Left lung (tissue), 14 donors: ENCODE results near the gene PITPNM3. TPM values are rescaled to one million over a fixed set of nuclear protein-coding genes. Genes with fewer than 3 reads are reported as not detected.

Source experiments
- ATAC-seq: fragments of 200-7000 bp; cut with Tn5 transposase; one replicate; pipeline ENCODE4 v1.9.1; 2020; ENCODE audit warnings: moderate library complexity
- DNase-seq, 4 donors: peaks; one replicate each; pipeline ENCODE4 v3.0.0-alpha.2; 2013 to 2020
- H3K27ac ChIP-seq, 2 donors: fragments of 200-600 bp; sonication (generic) in 1 of 2; one replicate each; pipeline versions ENCODE4 v1.5.0 to v1.8.0; 2020 to 2021
- H3K27me3 ChIP-seq, 2 donors: fragments of 200-600 bp; sonication (generic) in 1 of 2; one replicate each; pipeline versions ENCODE4 v1.5.0 to v1.8.0; 2020 to 2021
- H3K36me3 ChIP-seq, 2 donors: fragments of 200-600 bp; sonication (generic) in 1 of 2; one replicate each; pipeline versions ENCODE4 v1.5.0 to v1.8.0; 2020 to 2021
- H3K4me1 ChIP-seq, 2 donors: fragments of 200-600 bp; one replicate each; pipeline ENCODE4 v1.8.0; 2021
- H3K4me3 ChIP-seq, 2 donors: fragments of 200-600 bp; sonication (generic) in 1 of 2; one replicate each; pipeline versions ENCODE4 v1.5.0 to v1.8.0; 2020 to 2021; ENCODE audit warnings: mild to moderate bottlenecking in 1 of 2
- H3K9me3 ChIP-seq, 2 donors: fragments of 200-600 bp; sonication (generic) in 1 of 2; one replicate each; pipeline versions ENCODE4 v1.5.0 to v1.8.0; 2020 to 2021
- CTCF ChIP-seq, 2 donors: fragments of 200-600 bp; sonication (generic) in 1 of 2; IDR thresholded peaks; one replicate each; pipeline versions ENCODE4 v1.5.0 to v1.8.0; 2021; ENCODE audit warnings: antibody characterized with exemption in 2 of 2
- intact Hi-C, 2 donors: fragments of 100-400 bp; cut with DNase I; formaldehyde crosslinking; loops; one replicate each; pipeline versions ENCODE4 v1.11.2 to v1.14.2; 2022
- long read RNA-seq, 12 donors: library from polyadenylated mRNA in 2 of 12; unstranded in 2 of 12; transcript quantifications; one replicate each; pipeline ENCODE4 v2.0.0 and lab custom pipeline, GENCODE V29; 2019 to 2026
- polyA plus RNA-seq, 6 donors: library from polyadenylated mRNA; unstranded; fragments of 120-200 nt; gene quantifications; one replicate each; pipeline ENCODE4 v1.2.1, GENCODE V29; 2013; ENCODE audit not compliant: insufficient read length in 6 of 6
- total RNA-seq, 2 donors: library from RNA; stranded (reverse); fragmentation: NEBNext Ultra II Directional; extraction: Animal tissue kit (Norgen Biotek cat#: 25700); gene quantifications; one replicate each; pipeline ENCODE4 v1.2.1, GENCODE V29; 2021
- donor health status: DM: no; HTN: yes; CAD: no.
- donor health status: DM: no; HTN: no; CAD: no.

PITPNM3 gene
- total RNA-seq, result 10 to 100 TPM; 12.3 to 13.8 TPM
- 1 to 10 TPM; 3.6 to 6.3 (median 5.5) TPM for polyA plus RNA-seq
- long read RNA-seq, donor 1, result 0 reads
- long read RNA-seq, donor 2, full-length matches to known transcripts, result 1 of 1 reads
- long read RNA-seq, donor 2, partial matches to known transcripts, result 0 of 1 reads
- long read RNA-seq, donor 2, other reads (novel, unspliced or antisense), result 0 of 1 reads
- long read RNA-seq, donor 3, full-length matches to known transcripts, result 2 of 2 reads
- long read RNA-seq, donor 3, partial matches to known transcripts, result 0 of 2 reads
- long read RNA-seq, donor 3, other reads (novel, unspliced or antisense), result 0 of 2 reads
- long read RNA-seq, donor 4, result 0 reads
- long read RNA-seq, donor 5, result 0 reads
- long read RNA-seq, donor 6, result 0 reads
- long read RNA-seq, donor 7, result 0 reads
- long read RNA-seq, donor 8, result 0 reads
- long read RNA-seq, donor 9, result 0 reads
- long read RNA-seq, donor 10, partial matches to known transcripts, result 0 of 1 reads
- long read RNA-seq, donor 10, other reads (novel, unspliced or antisense), result 1 of 1 reads
- long read RNA-seq, donor 11, result 0 reads
- long read RNA-seq, donor 12, full-length matches to known transcripts, result 1 of 1 reads
- long read RNA-seq, donor 12, partial matches to known transcripts, result 0 of 1 reads
- long read RNA-seq, donor 12, other reads (novel, unspliced or antisense), result 0 of 1 reads

DNA sequence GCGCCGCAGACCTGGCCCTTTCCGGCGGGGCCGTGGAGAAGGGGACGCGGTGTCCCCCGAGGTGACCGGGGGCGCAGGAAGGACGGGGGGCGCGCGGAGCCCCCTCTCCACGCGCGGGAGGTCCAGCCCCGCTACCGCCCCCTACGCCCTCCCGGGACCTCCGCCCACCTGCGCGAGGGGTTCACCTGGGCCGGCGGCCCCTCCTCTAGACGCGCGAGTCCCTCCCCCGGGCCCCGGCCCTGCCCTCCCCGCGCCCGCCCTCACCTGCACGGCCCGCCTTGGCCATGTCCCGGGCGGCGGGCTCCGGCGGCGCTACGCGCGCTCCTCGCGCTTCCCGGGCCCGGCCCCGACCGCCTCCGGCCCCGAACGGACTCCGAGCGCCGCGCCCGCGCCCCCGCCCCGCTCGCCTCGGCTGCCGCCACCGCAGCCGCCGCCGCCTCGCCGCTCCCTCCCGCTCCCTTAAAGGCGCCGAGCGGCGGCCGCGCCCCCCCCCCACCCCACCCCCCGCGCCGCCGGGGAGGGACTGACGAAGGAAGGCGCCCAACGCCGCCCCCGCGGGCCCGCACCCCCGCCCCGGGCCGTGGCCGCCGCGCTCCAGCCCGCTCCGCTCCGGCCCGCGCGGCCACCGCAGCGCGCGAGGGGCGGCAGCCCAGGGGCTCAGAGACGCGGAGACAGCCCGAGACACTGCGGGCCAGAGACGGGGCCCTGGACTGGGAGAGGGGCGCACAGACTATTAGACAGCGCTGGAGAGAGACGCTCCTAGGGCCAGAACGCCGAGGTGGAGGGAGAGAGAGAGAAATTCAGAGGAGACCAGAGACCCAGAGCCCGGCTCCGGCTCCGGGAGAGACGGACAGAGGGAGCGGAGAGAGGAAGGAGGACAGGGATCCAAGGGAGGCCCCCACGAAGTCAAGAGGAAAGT is at the start of gene PITPNM3:
Gene PITPNM3 (minus strand): TSS at position 435 of the 919 bp plus-strand sequence. CDS start 149 bp downstream, at position 286.
- peaks cover 4 to 22% of the 10 kb centered on the region in 2 donors for H3K4me1 ChIP-seq
- H3K27me3 ChIP-seq, result peaks cover 15 to 54% of the 10 kb centered on the region in 2 donors
- H3K4me3 ChIP-seq, result peak within 1 kb of the TSS; percentile 49 to 51
- H3K27ac ChIP-seq, result peak within 1 kb of the TSS; percentile 61 to 62
- intact Hi-C loops, result no loop called here
- H3K36me3 ChIP-seq, result no peaks in the 10 kb centered on the region
- TF ChIP-seq CTCF (IDR thresholded peaks at IDR 0.05), result no peak
- ATAC-seq (peak; percentile 52), DNase-seq (peak in 3 of 4 donors; percentile 41 to 86 (median 42))
- no peaks in the 10 kb centered on the region for H3K9me3 ChIP-seq

- peaks cover 5 to 7% of the 10 kb centered on the region in 2 donors for H3K4me1 ChIP-seq
- TF ChIP-seq CTCF (IDR thresholded peaks at IDR 0.05), result no peak
- no peaks in the 10 kb centered on the region for H3K27me3 ChIP-seq
- intact Hi-C loops, result no loop called here
- H3K4me3 ChIP-seq, result no peak overlapping the region
- no peak for DNase-seq
- H3K36me3 ChIP-seq, result peaks cover 0 to 61% of the 10 kb centered on the region in 2 donors
- ATAC-seq, result no peak
- H3K9me3 ChIP-seq, result no peaks in the 10 kb centered on the region
- H3K27ac ChIP-seq, result no peak overlapping the region
Measured at GRCh38 chr17:6605142-6605541, 48.8 kb upstream of the PITPNM3 start.

GRCh38 chr17:6603744-6604325 is 47.5 kb upstream of the PITPNM3 start:
- no peak overlapping the region for H3K27ac ChIP-seq
- peaks cover 0 to 49% of the 10 kb centered on the region in 2 donors for H3K36me3 ChIP-seq
- DNase-seq (peak in 3 of 4 donors; percentile 40 to 78 (median 59)), ATAC-seq (peak; percentile 26)
- no peak for TF ChIP-seq CTCF (IDR thresholded peaks at IDR 0.05)
- H3K27me3 ChIP-seq, result no peaks in the 10 kb centered on the region
- no peak overlapping the region for H3K4me3 ChIP-seq
- intact Hi-C loops, result no loop called here
- H3K4me1 ChIP-seq, result peaks cover 13 to 18% of the 10 kb centered on the region in 2 donors
- no peaks in the 10 kb centered on the region for H3K9me3 ChIP-seq

- Histone ChIP-seq H3K9me3 (no peaks in the 10 kb centered on the region), H3K27ac (no peak overlapping the region), H3K4me3 (no peak overlapping the region), H3K4me1 (peaks cover 28 to 29% of the 10 kb centered on the region in 2 donors), H3K27me3 (no peaks in the 10 kb centered on the region), H3K36me3 (peaks cover 0 to 32% of the 10 kb centered on the region in 2 donors)
- DNase-seq, result no peak
- intact Hi-C loops, result no loop called here
- TF ChIP-seq CTCF (IDR thresholded peaks at IDR 0.05), result no peak
- ATAC-seq, result no peak
Measured at GRCh38 chr17:6602141-6602540, 45.8 kb upstream of the PITPNM3 start.
